ENCODE data around the gene OR51F2.
"Not testable (repeated sequence)": the region's sequence is repeated elsewhere in the genome, so short reads cannot be mapped to it uniquely, and the experiment has no call there.

Gene OR51F2

GRCh38 chr11:4821021-4821420 is at the start of gene OR51F2:
OR51F2 (plus strand) TSS chr11:4821321; CDS start chr11:4821422, 101 bp downstream.
- DNase-seq: no peak

GRCh38 chr11:4782454-4782853 is 38.7 kb upstream of the OR51F2 start:
- DNase-seq: no peak

GRCh38 chr11:4797206-4797605 is 23.9 kb upstream of the OR51F2 start:
- DNase-seq: no peak

GRCh38 chr11:4798427-4799183 is 22.5 kb upstream of the OR51F2 start:
- no peak for DNase-seq

- DNase-seq: not testable (repeated sequence)
Observed at GRCh38 chr11:4801316-4801715, 19.8 kb upstream of the OR51F2 start.

GRCh38 chr11:4804280-4804679 is 16.8 kb upstream of the OR51F2 start, which contains the start of gene OR52R1:
OR52R1 (minus strand) TSS chr11:4804380; CDS start chr11:4804380, 0 bp downstream.
- DNase-seq: no peak

GRCh38 chr11:4808476-4808875 is 12.6 kb upstream of the OR51F2 start:
- no peak for DNase-seq

- no peak for DNase-seq
Observed at GRCh38 chr11:4809246-4809645, 11.9 kb upstream of the OR51F2 start.

GRCh38 chr11:4825132-4825531 is 4.0 kb downstream of the OR51F2 start:
- no peak for DNase-seq

GRCh38 chr11:4826425-4826824 is 5.3 kb downstream of the OR51F2 start:
- no peak for DNase-seq

GRCh38 chr11:4830346-4830745 is 9.2 kb downstream of the OR51F2 start:
- DNase-seq: no peak

- no peak for DNase-seq
Observed at GRCh38 chr11:4830909-4831308, 9.8 kb downstream of the OR51F2 start.

GRCh38 chr11:4839851-4840549 is 18.9 kb downstream of the OR51F2 start:
- DNase-seq: no peak

- no peak for DNase-seq
Observed at GRCh38 chr11:4848908-4849532, 27.9 kb downstream of the OR51F2 start, which contains the start of gene OR51S1. OR51S1 (minus strand) TSS chr11:4849208; CDS start chr11:4849208, 0 bp downstream.

GRCh38 chr11:4851033-4851432 is 29.9 kb downstream of the OR51F2 start:
- DNase-seq: no peak

GRCh38 chr11:4854286-4854685 is 33.2 kb downstream of the OR51F2 start:
- DNase-seq: not testable (repeated sequence)

GRCh38 chr11:4862447-4863236 is 41.5 kb downstream of the OR51F2 start:
- DNase-seq: no peak

GRCh38 chr11:4863876-4864275 is 42.8 kb downstream of the OR51F2 start:
- DNase-seq: no peak

GRCh38 chr11:4865855-4866254 is 44.7 kb downstream of the OR51F2 start:
- no peak for DNase-seq

Data from NCI-H1694 treated with DMSO at 0.1 percent for 48 hours (cell line).